GM23248 (cell line): ENCODE measurements around the gene SCAPER.

Experiments used
- EZH2 ChIP-seq: fragments of 200-600 bp; sonication (generic); IDR thresholded peaks from 2 replicates; pipeline ENCODE4 v1.6.1; 2018; ENCODE audit warnings: antibody characterized with exemption, mild to moderate bottlenecking; ENCODE audit not compliant: insufficient read depth, poor library complexity, severe bottlenecking
- EZH2phosphoT487 ChIP-seq: fragments of 200-600 bp; sonication (generic); IDR thresholded peaks from 2 replicates; pipeline ENCODE4 v1.6.1; 2018; ENCODE audit warnings: antibody characterized with exemption, moderate library complexity, mild to moderate bottlenecking, low read depth; ENCODE audit not compliant: insufficient read depth

- TF ChIP-seq EZH2 (no peak), EZH2phosphoT487 (no peak)
Observed at GRCh38 chr15:76483018-76483417, 422.1 kb downstream of the SCAPER start.
